HFF-Myc (cell line): ENCODE results near the gene CPA1.

Source experiments
- DNase-seq: peaks from one replicate; pipeline ENCODE4 v3.0.0-alpha.2; 2011; ENCODE audit warnings: low read depth; ENCODE audit errors: extremely low read depth
- H3K4me3 ChIP-seq: replicated peaks from 2 replicates; pipeline ENCODE4 v1.5.1; 2011; ENCODE audit warnings: low read depth, mild to moderate bottlenecking, control low read depth, low read length
- CTCF ChIP-seq: IDR thresholded peaks from 2 replicates; pipeline ENCODE4 v1.5.1; 2012; ENCODE audit warnings: mild to moderate bottlenecking, low read depth, low read length, control low read depth; ENCODE audit errors: missing control alignments

The CPA1 gene

GRCh38 chr7:130395421-130395820, 15.1 kb downstream of the CPA1 start:
- no peak for DNase-seq
- no peak overlapping the region for H3K4me3 ChIP-seq
- TF ChIP-seq CTCF: no peak

- H3K4me3 ChIP-seq: no peak overlapping the region
Measured at GRCh38 chr7:130396109-130396508, 15.8 kb downstream of the CPA1 start.

GRCh38 chr7:130397051-130397757, 16.9 kb downstream of the CPA1 start:
- DNase-seq: no peak

More at GRCh38 chr7:130396109-130396508, 15.8 kb downstream of the CPA1 start:
- TF ChIP-seq CTCF: no peak
- no peak for DNase-seq

GRCh38 chr7:130397758-130398073, 17.4 kb downstream of the CPA1 start:
- no peak for DNase-seq
- no peak overlapping the region for H3K4me3 ChIP-seq
- no peak for TF ChIP-seq CTCF

More at GRCh38 chr7:130397051-130397757, 16.9 kb downstream of the CPA1 start:
- no peak for TF ChIP-seq CTCF
- H3K4me3 ChIP-seq: no peak overlapping the region

GRCh38 chr7:130398526-130399090, 18.3 kb downstream of the CPA1 start:
- no peak for TF ChIP-seq CTCF
- no peak overlapping the region for H3K4me3 ChIP-seq
- DNase-seq: no peak

- no peak for DNase-seq
- no peak for TF ChIP-seq CTCF
Measured at GRCh38 chr7:130400120-130400572, 19.9 kb downstream of the CPA1 start.

GRCh38 chr7:130401101-130401500, 20.8 kb downstream of the CPA1 start:
- DNase-seq: no peak
- TF ChIP-seq CTCF: no peak
- H3K4me3 ChIP-seq: no peak overlapping the region

More at GRCh38 chr7:130400120-130400572, 19.9 kb downstream of the CPA1 start:
- no peak overlapping the region for H3K4me3 ChIP-seq
